Myocyte (in vitro differentiated cells): ENCODE measurements around the gene DUOXA2. TPM values are rescaled to one million over a fixed set of nuclear protein-coding genes. Genes with fewer than 3 reads are reported as not detected.
"Not testable (repeated sequence)": the region's sequence is repeated elsewhere in the genome, so short reads cannot be mapped to it uniquely, and the experiment has no call there.

Experiments
- DNase-seq: peaks from one replicate; pipeline ENCODE4 v3.0.0-alpha.2; 2012; ENCODE audit warnings: low read depth
- polyA plus RNA-seq: library from polyadenylated mRNA; unstranded; fragments of >200 nt; gene quantifications from one replicate; pipeline ENCODE4 v1.2.1, GENCODE V29; 2012; ENCODE audit warnings: missing spikeins
- total RNA-seq: library from RNA; depleted of rRNA; stranded (reverse); fragments of >200 nt; gene quantifications from 2 replicates; pipeline ENCODE4 v1.2.3, GENCODE V29; 2014

The DUOXA2 gene
- total RNA-seq, result not detected in 2 replicates
- not detected for polyA plus RNA-seq

- no peak for DNase-seq
Measured at GRCh38 chr15:45114076-45114750, at the start of gene DUOXA2, which contains the start of gene DUOX2. DUOXA2 (plus strand) TSS chr15:45114326; CDS start chr15:45114606, 280 bp downstream. DUOX2 (minus strand) TSS chr15:45114172; CDS start chr15:45113411, 761 bp downstream.

GRCh38 chr15:45064386-45064785, 49.7 kb upstream of the DUOXA2 start:
- DNase-seq, result no peak

- DNase-seq, result not testable (repeated sequence)
Measured at GRCh38 chr15:45069942-45070360, 44.2 kb upstream of the DUOXA2 start.

- not testable (repeated sequence) for DNase-seq
Measured at GRCh38 chr15:45073602-45074001, 40.5 kb upstream of the DUOXA2 start.

- DNase-seq, result not testable (repeated sequence)
Measured at GRCh38 chr15:45075440-45076320, 38.4 kb upstream of the DUOXA2 start.

- DNase-seq, result not testable (repeated sequence)
Measured at GRCh38 chr15:45077391-45077790, 36.7 kb upstream of the DUOXA2 start.

- peak; percentile 78 for DNase-seq
Measured at GRCh38 chr15:45079201-45079600, 34.9 kb upstream of the DUOXA2 start.

- peak; percentile 17 for DNase-seq
Measured at GRCh38 chr15:45079628-45080246, 34.4 kb upstream of the DUOXA2 start.

GRCh38 chr15:45080593-45080992, 33.5 kb upstream of the DUOXA2 start:
- DNase-seq, result not testable (repeated sequence)

GRCh38 chr15:45082412-45082811, 31.7 kb upstream of the DUOXA2 start:
- not testable (repeated sequence) for DNase-seq

GRCh38 chr15:45083223-45083622, 30.9 kb upstream of the DUOXA2 start:
- DNase-seq, result no peak

- peak; percentile 13 for DNase-seq
Measured at GRCh38 chr15:45084163-45084562, 30.0 kb upstream of the DUOXA2 start.

GRCh38 chr15:45087513-45087912, 26.6 kb upstream of the DUOXA2 start:
- DNase-seq, result no peak

- DNase-seq, result no peak
Measured at GRCh38 chr15:45088801-45089711, 25.1 kb upstream of the DUOXA2 start.

- no peak for DNase-seq
Measured at GRCh38 chr15:45089712-45090373, 24.3 kb upstream of the DUOXA2 start.

- DNase-seq, result peak; percentile 28
Measured at GRCh38 chr15:45091161-45091560, 23.0 kb upstream of the DUOXA2 start.

GRCh38 chr15:45091576-45091975, 22.6 kb upstream of the DUOXA2 start:
- peak; percentile 17 for DNase-seq

GRCh38 chr15:45093013-45093412, 21.1 kb upstream of the DUOXA2 start:
- DNase-seq, result no peak

- DNase-seq, result no peak
Measured at GRCh38 chr15:45093622-45094357, 20.3 kb upstream of the DUOXA2 start.
